AG08395 (cell line): ENCODE measurements around the gene SUPT4H1.

Experiments used
- DNase-seq: peaks from one replicate; pipeline ENCODE4 v3.0.0; 2012; ENCODE audit warnings: mixed read lengths, low spot score

The SUPT4H1 gene

DNA sequence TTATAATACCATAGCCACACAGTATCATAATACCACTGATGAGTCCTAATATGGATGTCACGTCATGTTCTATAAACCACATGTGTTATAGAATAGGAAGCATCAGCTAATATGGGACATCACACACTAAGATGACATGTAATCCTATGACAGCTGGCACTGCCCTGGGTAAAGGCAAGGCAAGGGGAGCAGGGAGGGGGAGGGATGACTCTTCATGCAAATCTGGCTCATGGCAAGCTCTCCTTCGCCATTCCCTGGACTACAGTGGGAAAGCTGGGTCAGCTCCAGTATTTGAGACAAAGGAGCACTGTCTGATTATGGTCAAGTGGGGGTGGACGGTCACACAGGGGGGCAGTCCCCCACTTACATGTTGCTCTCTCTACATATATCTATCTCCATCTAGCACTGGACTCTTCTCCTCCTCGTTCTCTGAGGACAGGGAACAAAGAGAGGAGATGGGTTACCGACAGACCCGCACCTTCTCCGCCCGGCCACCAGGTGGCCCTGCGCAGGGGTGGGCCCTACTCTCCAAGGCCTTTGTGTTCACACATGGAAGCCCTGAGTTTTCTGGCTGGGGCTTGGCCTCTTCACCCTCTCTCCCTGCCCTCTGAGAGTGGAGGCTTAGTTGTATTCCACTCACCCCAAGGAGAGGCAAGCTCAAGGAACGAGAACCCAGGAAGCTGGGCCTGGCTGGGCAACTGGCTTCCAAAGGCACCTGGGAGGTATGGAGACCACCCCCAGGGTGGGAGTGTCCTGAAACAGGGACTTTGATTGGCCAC is 47.8 kb downstream of the SUPT4H1 start:
- DNase-seq = peak; percentile 81

DNA sequence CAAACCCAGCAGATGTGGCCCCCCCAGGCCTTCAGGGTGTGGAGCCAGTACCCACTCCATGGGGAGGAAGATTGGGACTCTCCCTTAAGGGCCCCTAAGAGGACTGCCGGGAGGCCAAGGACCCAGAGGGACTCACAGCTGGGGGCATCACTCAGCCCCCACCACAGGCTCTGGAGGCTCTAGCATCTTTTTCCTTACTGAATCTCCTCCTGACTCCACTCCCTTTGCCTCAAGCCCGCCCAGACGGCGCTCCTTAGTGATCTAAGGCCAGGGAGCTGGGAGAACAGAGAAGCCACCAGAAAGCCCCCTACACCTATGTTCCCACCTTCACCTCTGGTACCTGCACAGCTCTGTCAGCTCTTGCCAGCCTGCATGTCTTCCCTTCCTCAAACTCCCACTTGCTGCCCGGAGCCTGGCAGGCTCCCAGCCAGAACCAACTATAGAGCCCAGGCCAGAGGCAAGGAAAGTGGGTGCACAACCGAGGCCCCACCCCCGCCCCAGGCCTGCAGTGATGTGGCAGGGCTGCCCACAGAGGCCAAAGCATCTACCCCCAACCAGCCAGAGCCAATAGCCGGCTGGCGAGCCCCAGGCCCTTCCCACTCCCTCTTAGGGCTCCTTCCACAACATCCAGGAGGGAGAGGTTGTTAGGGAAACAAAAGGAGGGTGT is 48.9 kb downstream of the SUPT4H1 start:
- no peak for DNase-seq

DNA sequence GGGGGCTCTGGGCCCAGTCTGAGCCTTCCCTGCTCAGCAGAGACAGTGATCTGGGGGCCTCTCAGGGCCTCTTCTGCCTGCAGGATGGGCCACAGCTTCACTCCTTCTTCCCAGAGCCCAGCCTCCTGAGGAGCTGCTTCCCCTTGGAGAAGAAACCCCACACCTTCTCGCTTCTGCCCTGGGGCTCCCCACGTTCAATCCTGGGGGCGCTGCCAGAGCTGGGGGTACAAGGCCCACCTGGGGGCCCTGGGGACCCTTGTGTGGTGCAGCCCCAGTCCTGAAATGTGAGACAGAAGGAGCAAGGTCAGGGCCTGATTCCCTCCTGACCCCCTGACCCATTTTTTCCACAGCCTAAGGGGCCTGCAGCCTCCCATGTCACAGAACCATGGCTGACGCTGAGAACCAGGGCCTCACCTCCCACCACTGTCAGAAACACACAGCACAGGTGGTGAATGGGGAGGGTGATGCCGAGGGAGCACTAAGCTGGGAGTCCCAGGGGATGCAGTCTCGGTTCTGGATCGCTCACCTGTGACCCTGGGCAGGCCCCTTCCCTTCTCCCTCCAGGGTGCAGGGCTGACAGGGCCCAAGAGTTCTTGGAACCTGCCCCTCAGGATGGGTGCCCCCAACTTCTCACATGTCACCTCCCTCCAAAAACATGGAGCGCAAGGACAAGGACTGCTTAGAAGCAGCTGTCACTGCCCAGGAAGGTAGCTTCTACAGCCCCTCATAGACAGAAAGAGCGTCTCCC is 49.7 kb downstream of the SUPT4H1 start:
- no peak for DNase-seq

DNA sequence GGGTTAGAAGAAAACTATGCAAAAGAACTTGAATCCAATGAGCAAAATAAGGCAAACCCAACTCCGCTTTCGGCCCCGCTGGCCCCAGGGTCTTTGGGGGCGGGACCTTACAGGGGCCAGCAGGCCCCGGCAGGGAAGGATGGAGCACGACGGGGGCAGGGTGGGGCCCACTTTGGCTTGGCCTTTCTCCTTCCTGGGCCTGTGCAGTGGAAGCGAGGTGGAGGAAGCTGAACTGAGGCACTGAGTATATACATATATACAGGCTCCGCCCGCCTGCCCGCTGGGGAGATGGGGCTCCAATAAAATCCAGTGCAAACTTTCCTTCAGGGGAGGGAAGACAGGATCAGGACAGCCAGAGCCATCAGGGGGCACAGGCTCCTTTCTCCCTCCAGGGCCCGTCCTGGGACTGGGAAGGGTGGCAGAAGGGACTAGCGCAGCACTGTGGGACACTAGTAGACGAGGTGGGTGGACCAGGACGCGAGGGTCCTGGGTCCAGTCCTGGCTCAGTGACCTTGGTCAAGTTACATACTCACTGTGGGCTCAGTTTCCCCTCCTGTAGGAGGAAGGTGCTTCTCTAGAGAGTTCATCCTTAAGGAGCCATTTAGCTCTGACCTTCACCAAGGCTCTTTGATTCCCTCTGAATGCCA is 50.4 kb downstream of the SUPT4H1 start:
- no peak for DNase-seq

DNA sequence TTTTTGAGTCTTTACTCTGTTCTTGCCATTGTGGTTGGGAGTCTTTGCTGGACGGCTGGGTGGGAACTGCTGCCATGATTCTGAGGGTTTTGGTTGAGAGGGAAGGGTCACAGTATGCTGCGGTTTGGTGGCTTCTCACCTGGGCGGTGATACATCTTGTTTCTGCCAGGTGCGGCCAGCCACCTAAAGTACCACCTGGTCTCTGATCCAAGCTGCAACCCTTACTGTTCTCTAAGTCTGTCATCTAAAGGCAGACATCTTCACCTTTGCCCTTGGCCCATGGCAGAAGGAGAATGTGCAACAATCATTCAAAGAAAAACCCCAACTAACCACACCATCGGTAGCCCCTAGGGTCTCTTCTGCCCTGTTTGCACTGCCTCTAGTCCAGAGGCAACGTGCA is 51.7 kb downstream of the SUPT4H1 start:
- DNase-seq = no peak
